Measurements from ENCODE around the gene TEX53.

- TF ChIP-seq POLR2A (IDR thresholded peaks at IDR 0.05; ENCODE audit: low read depth, low read length) (no peak), POLR2AphosphoS5 (IDR thresholded peaks at IDR 0.05; ENCODE audit: low read depth, low read length) (no peak)
These were observed 49.7 kb downstream of the TEX53 start for GRCh38 chr9:114607671-114608524.

All from GM12892 (cell line).